GM12873 (cell line): ENCODE data around the gene IZUMO1.

Source experiments
- TF ChIP-seq, protein P1 (sequence below): IDR thresholded peaks from 2 replicates; pipeline ENCODE4 v1.5.1; 2012; ENCODE audit warnings: low read depth, mild to moderate bottlenecking, moderate library complexity, low read length, control low read depth; ENCODE audit not compliant: insufficient read depth; ENCODE audit errors: missing control alignments

Gene IZUMO1

DNA sequence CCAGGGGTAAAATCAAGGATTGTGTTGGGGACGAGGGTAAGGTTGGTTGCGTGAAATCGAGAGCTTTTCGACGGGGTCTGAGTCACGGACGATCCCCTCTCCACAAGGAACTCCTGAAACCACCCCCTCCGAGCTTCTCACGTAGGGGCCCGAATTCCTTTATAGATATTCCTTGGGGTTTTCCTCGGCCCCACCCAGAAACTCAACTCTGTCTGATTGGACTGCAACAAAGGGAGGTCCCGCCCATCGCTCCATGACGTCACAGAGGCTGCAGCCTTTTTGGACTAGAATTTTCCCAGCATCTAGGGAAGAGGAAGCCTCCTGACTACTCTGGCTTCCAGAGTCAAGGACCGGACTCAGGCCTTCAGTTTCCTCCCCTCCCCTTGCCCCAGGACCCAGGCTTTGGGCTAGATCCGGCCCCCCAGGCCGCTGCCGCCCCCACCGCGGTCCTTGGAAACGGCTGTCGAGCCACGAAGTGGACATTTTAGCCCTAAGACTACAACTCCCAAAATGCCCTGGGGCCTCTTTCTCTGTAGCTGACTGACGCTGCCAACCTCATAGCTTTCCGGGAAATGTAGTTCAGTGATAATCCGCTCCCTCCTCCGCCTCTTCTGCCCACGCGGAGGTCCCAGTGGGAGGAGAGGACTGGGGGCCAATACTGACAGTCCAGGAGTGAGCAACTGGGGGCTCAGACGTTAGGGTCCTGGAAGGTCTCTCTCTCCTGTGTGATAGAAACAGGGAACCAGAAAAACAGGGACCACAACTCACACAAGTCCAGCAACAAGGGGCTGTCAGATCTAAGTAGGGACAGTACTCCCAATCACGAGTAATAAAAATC is at the start of gene IZUMO1:
IZUMO1 (minus strand) TSS at position 172 of the 838 bp plus-strand sequence. CDS start 1,050 bp downstream, outside the sequence.
- TF ChIP-seq, protein P1, sequence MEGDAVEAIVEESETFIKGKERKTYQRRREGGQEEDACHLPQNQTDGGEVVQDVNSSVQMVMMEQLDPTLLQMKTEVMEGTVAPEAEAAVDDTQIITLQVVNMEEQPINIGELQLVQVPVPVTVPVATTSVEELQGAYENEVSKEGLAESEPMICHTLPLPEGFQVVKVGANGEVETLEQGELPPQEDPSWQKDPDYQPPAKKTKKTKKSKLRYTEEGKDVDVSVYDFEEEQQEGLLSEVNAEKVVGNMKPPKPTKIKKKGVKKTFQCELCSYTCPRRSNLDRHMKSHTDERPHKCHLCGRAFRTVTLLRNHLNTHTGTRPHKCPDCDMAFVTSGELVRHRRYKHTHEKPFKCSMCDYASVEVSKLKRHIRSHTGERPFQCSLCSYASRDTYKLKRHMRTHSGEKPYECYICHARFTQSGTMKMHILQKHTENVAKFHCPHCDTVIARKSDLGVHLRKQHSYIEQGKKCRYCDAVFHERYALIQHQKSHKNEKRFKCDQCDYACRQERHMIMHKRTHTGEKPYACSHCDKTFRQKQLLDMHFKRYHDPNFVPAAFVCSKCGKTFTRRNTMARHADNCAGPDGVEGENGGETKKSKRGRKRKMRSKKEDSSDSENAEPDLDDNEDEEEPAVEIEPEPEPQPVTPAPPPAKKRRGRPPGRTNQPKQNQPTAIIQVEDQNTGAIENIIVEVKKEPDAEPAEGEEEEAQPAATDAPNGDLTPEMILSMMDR, result no peak

DNA sequence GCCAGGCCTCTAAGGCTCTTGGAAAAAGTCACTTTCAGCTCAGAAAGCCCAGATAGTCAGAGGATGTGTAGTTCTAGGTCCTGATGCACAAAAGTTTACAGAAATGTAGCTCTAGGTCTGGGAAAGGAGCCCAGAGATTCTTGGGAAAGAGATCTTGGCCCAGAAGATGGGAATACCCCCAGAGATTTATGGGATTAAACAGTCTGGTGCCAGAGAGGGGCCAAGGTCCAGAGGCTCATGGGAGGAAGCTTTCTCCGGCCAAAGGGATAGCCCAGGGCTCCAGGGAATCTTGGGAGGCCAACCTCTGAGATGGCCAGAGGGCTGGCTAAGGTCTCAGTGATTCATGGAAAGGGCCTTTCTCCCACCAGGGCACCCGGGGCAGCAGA is 49.0 kb upstream of the IZUMO1 start:
- TF ChIP-seq, protein P1, result no peak

DNA sequence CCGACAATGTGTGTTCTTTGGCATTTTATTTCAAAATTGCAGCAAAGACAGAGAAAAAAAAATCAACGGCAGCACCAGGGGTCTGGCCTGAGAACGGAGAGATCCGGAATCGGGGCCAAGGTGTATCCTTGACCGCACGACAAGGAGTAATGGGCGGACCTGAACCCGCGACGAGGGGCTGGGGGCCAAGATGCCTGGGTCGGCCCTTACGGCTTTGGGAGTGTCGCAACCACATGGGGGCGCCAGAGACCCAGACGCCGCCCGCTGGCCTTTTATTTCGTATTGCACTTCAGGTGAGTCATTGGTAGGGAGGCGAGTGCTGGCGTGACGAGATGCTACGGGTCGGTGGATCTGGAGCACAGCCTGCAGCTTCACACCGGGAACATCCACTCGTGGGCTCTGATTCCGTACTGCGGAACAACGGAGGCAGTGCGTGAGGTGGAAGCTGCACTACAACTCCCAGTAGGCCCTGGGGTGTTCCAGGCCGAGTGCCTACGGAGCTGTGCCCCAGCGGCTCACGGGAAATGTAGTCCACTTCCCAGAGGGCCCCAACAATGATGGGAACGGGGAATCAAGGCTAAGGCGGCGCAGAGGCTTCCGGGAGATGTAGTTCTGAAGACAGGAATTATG is 48.5 kb upstream of the IZUMO1 start:
- TF ChIP-seq, protein P1, result peak; percentile 93

DNA sequence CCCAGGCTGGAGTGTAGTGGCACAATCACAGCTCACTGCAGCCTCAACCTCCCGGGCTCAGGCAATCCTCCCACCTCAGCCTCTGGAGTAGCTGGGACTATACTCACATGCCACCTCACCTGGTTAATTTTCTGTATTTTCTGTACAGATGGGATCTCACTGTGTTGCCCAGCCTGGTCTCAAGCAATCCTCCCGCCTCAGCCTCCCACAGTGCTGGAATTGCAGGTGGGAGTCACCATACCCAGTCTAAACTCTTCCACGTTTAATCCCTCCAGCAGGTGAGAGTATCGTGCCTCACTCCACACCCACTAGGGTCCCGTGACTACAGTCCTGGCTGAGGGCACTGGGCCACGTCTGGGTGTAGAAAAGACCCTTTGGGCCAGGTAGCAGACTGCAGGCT is 47.6 kb upstream of the IZUMO1 start:
- TF ChIP-seq, protein P1, result no peak

DNA sequence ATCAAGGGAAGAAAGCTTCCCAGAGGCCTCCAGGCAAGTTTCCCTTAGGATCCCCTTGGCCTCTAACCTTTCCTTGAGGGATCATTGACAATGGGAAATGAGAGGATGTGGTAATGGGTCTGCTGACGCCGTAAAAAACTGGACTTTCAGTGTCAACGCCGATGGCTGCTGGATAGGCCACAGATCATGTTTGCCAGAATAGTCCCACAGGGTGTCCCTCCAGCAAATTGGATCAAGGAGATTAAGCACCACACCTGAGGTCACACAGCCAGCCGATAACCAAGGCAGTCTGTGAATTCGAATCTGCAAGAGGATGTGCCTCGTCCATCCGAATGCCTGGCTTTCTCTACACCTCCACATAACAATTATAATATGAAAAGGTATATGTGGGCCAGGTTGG is 46.6 kb upstream of the IZUMO1 start:
- TF ChIP-seq, protein P1, result no peak

DNA sequence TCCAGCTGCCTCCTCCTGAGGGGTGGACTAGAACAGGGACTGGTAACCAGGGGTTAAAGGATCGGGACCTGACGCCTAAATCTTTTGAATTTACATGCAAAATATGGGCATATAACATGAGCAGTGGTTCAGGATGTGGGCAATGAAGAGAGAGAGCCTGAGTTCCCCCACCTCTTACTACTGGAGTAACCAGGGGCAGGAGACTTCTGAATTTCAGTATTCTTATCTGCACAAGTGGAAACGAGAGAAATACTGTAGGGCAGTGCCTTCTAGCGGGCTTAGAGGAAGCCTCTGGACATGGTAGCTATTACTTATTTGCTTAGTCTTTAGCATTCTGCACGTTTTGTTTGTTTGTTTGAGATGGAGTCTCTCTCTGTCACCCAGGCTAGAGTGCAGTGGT is 37.8 kb upstream of the IZUMO1 start:
- TF ChIP-seq, protein P1, result peak; percentile 11

DNA sequence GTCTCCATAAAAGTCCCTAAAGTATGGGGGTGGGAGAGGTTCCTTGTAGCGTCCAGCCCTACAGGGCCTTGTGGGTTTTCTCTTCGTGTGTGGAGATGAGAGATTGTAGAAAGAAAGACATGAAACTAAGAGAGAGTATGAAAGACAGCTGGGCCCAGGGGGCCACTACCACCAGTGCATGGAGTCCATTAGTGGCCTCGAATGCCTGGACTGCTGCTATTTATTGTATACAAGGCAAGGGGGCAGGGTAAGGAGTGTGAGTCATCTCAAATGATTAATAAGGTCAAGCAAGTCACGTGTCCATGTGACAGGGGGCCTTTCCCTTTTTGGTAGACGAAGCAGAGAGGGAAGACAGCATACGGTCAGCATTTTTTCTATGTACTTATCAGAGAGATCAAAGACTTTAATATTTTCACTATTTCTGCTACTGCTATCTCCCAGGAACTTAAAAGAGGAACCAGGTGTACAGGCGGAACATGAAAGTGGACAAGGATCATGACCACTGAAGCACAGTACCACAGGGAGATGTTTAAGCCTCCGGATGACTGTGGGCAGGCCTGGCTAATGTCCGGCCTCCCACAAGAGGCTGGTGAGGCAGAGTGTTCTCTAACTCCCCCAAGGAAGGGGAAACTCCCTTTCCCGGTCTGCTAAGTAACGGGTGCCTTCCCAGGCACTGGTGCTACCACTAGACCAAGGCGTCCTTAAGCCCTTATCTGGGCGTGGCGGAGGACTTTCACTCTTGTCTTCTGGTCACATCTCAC is 34.1 kb upstream of the IZUMO1 start:
- TF ChIP-seq, protein P1, result no peak
